ENCODE data around the gene CUX1.
"Not testable (repeated sequence)": the region's sequence is repeated elsewhere in the genome, so short reads cannot be mapped to it uniquely, and the experiment has no call there.

The CUX1 gene

DNA sequence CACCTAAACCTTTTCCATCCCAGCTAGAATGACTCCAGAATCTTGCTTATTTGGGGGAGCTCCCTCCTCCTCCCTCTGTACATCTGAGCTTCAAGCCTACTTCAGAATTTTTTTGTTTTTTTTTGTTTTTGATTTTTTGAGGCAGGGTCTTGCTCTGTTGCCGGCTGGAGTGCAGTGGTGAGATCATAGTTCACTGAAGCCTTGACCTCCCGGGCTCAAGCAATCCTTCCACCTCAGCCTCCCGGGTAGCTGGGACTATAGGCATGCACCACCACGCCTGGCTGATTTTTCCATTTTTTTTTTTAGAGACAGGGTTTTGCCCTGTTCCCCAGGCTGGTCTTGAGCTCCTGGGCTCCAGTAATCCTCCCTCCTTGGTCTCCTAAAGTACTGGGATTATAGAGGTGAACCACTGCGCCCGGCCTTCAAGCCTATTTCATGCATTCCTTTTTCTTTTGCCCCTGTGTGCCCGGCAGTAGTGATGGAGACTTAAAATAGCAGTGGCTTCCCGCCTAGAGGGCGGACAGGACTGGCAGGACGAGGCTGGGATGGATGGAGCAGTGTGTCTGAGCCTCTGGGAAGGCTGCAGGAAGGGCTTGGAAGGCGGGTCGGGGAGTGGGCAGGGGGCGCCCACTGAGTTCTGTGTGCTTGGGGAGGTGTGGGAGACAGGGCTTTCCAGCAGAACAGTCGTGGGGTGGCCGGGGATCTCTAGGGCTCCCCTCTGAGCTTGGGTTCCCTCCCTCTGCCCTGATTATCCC is 8.8 kb downstream of the CUX1 start:
- no peak for DNase-seq

GRCh38 chr7:101828301-101829020 is 11.0 kb downstream of the CUX1 start:
- no peak for DNase-seq

DNA sequence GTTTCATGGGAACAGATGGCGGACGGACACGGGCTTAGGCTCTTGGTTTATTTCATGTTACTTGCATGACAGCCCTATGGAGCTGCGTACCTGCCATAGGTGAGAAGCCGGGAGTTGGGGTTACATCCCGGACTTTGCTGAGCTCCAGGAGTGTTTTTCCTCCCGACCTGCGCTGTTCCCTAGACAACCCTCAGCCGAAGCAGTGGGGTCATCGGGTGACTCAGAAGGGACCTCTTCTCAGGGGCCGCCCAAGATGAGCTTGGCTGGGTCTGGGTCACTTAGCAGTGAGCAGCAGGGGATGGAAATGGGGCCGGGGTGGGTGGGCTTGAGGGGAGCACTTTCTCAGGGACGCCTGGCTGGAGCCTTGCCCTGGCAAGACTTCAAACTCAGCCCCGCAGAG is 11.9 kb downstream of the CUX1 start:
- DNase-seq, result no peak

GRCh38 chr7:101829821-101830220 is 12.4 kb downstream of the CUX1 start:
- no peak for DNase-seq

GRCh38 chr7:101831396-101831795 is 14.0 kb downstream of the CUX1 start:
- not testable (repeated sequence) for DNase-seq

DNA sequence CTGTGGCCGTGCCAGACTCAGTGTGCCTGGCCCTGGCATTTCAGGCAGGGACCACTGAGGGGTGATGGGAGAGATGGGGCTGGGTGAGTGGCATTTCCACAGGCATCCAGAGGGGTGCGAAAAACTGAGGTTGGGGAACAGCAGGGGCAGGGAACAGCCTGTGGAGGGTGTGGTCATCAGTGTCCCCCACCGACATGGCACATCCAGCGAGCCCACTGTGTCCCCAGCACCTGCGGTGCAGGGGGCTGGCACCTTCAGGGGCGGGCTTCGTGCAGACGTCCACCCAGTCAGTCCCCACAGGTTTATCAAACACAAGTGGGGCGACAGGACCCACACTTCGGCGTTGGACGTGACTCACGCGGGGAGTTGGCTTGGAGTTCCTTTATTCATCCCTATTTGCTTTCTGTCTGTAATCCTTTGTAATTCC is 14.8 kb downstream of the CUX1 start:
- no peak for DNase-seq

- no peak for DNase-seq
Observed at GRCh38 chr7:101832685-101833375, 15.4 kb downstream of the CUX1 start.

DNA sequence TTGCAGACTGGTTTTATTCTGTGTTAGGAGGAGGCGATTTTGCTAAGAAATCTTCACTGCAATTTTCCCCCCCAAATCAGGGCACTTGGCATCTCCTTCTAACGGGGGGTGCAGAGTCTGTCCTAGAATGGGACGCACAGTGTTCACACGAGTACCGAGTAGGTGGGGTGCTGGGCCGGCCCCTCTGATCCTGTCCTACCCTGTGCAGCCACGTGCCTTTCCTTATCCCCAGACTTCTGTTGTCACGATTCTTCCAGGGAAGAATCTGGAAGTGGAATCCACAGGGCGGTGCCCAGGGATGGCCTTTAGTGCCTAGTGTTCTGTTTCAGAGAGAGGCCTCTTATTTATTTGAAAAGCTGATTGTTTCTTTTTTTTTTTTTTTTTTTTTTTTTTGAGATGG is 16.4 kb downstream of the CUX1 start:
- DNase-seq, result no peak

DNA sequence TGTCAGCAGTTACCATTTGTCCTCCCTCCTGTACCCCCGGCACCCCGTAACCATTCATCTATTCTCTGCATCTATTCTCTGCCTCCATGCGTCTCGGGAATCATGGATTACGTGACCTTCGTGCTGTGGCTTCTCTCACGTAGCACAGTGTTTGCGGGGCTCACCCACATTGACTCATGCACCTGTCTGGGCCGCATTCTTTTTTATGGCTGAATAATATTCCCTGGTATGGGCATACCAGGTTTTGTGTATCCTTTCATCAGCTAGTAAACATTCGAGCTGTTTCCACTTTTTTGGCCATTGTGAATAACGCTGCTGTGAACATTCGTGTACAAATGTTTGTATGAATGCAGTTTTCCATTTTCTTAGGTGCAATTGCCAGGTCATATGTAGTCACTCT is 17.7 kb downstream of the CUX1 start:
- DNase-seq, result no peak

DNA sequence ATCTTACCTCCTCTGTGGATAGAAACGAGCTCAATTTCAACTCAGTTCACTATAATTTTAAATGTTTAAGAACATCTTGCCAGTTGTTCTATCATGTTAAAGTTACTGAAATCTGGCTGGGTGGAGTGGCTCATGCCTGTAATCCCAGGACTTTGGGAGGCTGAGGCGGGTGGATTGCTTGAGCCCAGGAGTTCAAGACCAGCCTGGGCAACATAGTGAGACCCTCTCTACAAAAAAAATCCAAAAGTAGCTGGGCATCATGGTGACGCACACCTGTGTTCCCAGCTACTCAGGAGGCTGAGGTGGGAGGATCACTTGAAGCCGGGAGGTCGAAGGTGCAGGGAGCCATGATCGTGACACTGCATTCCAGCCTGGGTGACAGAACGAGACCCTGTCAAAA is 20.0 kb downstream of the CUX1 start:
- DNase-seq, result not testable (repeated sequence)

- DNase-seq, result no peak
Observed at GRCh38 chr7:101838837-101839483, 21.5 kb downstream of the CUX1 start.

DNA sequence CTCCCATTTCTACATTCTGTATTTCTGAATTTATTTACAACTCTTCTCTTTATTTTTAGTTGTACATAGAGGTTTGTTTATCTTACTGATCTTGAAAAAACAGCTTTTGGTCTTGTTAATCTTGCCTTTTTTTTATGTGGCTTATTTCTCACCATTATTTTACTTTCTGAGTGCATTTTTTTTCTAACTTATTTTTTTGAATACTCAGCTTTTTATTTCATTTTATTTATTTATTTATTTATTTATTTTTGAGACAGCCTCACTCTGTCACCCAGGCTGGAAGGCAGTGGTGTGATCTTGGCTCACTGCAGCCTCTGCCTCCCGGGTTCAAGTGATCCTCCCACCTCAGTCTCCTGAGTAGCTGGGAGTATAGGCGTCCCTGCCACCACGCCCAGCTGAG is 23.9 kb downstream of the CUX1 start:
- DNase-seq, result no peak

- DNase-seq, result no peak
Observed at GRCh38 chr7:101843293-101844271, 26.2 kb downstream of the CUX1 start.

DNA sequence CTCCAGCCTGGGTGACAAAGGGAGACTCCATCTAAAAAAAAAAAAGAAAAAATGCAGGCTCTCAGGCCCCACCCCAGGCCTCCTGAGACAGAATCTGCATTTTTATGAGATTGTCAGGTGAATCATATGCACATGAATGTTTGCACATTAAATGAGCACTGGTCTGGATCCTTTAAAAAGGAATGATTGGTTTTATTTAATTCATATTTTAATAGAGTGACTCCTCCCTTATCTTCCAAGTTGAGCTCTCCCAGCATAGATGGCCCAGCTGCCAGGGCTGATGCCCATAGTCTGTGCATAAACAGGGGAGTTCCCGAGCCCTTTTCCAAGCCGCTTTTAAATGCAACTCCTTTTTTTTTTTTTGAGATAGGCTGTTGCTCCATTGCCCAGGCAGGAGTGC is 28.5 kb downstream of the CUX1 start:
- DNase-seq, result no peak

DNA sequence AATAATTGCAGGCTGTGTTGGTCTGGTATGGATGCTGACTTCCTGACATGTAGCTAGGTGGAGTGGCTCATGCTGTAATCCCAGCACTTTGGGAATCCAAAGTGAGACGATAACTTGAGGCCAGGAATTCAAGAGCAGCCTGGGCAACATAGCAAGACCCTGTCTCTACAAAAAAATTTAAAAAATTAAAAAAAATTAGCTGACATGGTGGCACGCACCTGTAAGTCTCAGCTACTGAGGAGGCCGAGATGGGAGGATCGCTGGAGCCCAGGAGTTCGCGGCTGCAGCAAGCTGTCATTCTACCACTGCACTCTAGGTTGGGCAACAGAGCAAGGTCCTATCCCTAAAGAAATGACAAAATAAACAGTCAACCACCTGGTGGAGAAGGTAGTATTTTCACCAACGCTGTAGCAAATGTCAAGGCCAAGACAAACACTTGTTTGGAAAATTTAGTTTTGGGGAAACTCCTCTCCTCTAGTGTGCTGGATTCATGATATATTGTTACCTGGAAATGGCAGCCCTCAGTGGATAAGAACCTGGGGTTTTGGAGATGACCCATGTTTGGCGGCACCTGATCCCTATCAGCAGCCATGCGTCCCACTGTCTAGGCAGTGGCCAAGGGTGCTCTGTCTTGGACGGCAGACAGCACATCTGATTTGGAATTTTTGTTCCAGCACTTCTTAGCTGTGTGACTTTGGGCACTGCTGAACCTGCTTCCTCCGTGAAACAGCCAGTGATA is 29.5 kb downstream of the CUX1 start:
- no peak for DNase-seq

GRCh38 chr7:101848208-101848951 is 31.0 kb downstream of the CUX1 start:
- DNase-seq, result no peak

- not testable (repeated sequence) for DNase-seq
Observed at GRCh38 chr7:101849314-101849713, 31.9 kb downstream of the CUX1 start.

DNA sequence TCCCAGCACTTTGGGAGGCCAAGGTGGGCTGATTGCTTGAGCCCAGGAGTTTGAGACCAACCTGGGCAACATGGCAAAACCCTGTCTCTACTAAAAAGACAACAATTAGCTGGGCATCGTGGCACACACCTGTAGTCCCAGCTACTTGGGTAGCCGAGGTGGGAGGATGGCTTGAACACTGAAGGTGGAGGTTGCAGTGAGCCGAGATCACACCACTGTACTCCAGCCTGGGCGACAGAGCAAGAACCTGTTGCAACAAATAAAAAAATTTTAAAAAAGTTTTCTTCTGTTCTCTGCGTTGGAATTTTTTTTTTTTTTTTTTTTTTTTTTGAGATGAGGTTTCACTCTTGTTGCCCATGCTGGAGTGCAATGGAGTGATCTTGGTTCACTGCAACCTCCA is 34.9 kb downstream of the CUX1 start:
- DNase-seq, result not testable (repeated sequence)

DNA sequence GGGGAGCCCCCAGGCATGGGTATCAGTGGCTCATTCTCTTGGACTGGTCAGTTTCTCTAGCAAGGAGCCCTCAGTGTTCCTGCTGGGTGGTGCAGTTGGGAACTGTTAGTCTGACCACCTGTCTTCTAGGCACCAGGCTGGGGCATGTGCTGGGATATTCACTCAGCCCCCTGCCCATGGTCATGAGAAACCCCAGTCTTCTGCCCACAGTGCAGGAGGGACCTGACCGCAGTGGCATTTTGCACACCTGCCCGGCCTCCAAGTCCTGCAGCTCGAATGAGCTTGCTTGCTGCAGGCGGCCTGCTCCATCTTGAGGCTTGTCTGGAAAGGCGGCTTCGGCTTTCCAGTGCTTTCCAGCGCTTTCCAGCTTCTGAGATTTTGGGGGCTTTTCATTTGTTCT is 36.3 kb downstream of the CUX1 start:
- DNase-seq, result no peak

DNA sequence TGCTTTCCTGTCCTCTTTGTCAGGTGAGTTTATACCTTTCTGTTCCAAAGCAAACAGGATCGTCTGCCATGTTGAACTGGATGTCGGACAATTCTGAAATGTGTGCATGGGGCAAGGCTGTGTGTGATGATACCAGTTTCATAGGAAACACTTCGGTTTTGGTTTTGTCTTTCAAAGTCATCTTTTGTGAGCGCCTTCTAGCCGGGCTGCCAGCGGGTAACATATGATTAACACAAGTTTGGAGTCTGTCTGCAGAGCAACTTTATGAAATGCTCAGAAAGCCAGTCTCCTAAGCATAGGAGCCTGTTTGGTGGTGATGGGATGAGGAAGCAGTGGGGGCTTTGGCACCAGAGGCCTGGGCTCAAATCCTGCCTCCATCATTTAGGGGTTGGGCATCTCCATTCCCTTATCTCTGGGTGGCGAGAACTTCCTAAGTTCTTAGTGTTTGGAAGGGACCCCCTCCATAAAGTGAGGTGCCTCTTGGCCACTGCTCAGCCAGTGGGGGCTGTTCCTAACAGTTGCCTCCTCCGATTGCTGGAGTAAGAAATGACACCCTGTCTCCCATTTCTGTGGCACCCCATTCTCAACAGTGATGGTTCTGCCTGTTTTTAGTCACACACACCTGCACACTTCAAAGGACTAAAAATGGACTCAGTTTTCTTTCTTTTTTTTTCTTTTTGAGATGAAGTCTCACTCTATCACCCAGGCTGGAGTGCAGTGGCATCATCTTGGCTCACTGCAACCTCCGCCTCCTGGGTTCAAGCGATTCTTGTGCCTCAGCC is 36.8 kb downstream of the CUX1 start:
- DNase-seq, result no peak
